ENCODE data around the gene SKIL.

The SKIL gene

GRCh38 chr3:170359178-170359704 lies 1.7 kb downstream of the SKIL start:
- Histone ChIP-seq H3K27me3 (ENCODE audit: insufficient read depth, poor library complexity, severe bottlenecking) (no peaks in the 10 kb centered on the region), H3K4me3 (replicated peaks; ENCODE audit: insufficient read depth, low read length) (no peak overlapping the region), H3K27ac (replicated peaks) (no peak overlapping the region)
- no peak for DNase-seq (ENCODE audit: low read depth in 1 of 2, low spot score in 1 of 2)
- no peak for TF ChIP-seq CTCF (IDR thresholded peaks at IDR 0.05; ENCODE audit: insufficient read depth, low read length)
- TF ChIP-seq GABPA (IDR thresholded peaks at IDR 0.05; ENCODE audit: low read depth): no peak
- TF ChIP-seq SPI1 (IDR thresholded peaks at IDR 0.05; ENCODE audit: borderline replicate concordance, low read depth): no peak
- no peak for TF ChIP-seq REST (IDR thresholded peaks at IDR 0.05; ENCODE audit: insufficient replicate concordance, low read depth)
- no peak for TF ChIP-seq POLR2AphosphoS5 (IDR thresholded peaks at IDR 0.05; ENCODE audit: low read depth)

GRCh38 chr3:170360466-170360865 lies 3.0 kb downstream of the SKIL start:
- DNase-seq (ENCODE audit: low read depth in 1 of 2, low spot score in 1 of 2): no peak
- H3K4me3 ChIP-seq (replicated peaks; ENCODE audit: insufficient read depth, low read length): no peak overlapping the region
- no peak for TF ChIP-seq POLR2AphosphoS5 (IDR thresholded peaks at IDR 0.05; ENCODE audit: low read depth)
- no peak for TF ChIP-seq GABPA (IDR thresholded peaks at IDR 0.05; ENCODE audit: low read depth)
- no peak for TF ChIP-seq REST (IDR thresholded peaks at IDR 0.05; ENCODE audit: insufficient replicate concordance, low read depth)
- TF ChIP-seq CTCF (IDR thresholded peaks at IDR 0.05; ENCODE audit: insufficient read depth, low read length): no peak
- no peak for TF ChIP-seq SPI1 (IDR thresholded peaks at IDR 0.05; ENCODE audit: borderline replicate concordance, low read depth)
- H3K27ac ChIP-seq (replicated peaks): peak overlapping the region; percentile 26; the same call in 1 of the 2 replicates
- H3K27me3 ChIP-seq (ENCODE audit: insufficient read depth, poor library complexity, severe bottlenecking): no peaks in the 10 kb centered on the region

- TF ChIP-seq REST (IDR thresholded peaks at IDR 0.05; ENCODE audit: insufficient replicate concordance, low read depth): no peak
- no peak for TF ChIP-seq POLR2AphosphoS5 (IDR thresholded peaks at IDR 0.05; ENCODE audit: low read depth)
- TF ChIP-seq SPI1 (IDR thresholded peaks at IDR 0.05; ENCODE audit: borderline replicate concordance, low read depth): no peak
- TF ChIP-seq GABPA (IDR thresholded peaks at IDR 0.05; ENCODE audit: low read depth): no peak
- Histone ChIP-seq H3K4me3 (replicated peaks; ENCODE audit: insufficient read depth, low read length) (no peak overlapping the region), H3K27me3 (ENCODE audit: insufficient read depth, poor library complexity, severe bottlenecking) (no peaks in the 10 kb centered on the region), H3K27ac (replicated peaks) (peak overlapping the region; percentile 26; the same call in 1 of the 2 replicates)
- DNase-seq (ENCODE audit: low read depth in 1 of 2, low spot score in 1 of 2): peak in 1 of 2 experiments; percentile 63
Measured at GRCh38 chr3:170360916-170361315, 3.4 kb downstream of the SKIL start.

All from HL-60 (cell line).